GM21825 (cell line): ENCODE results near the gene TMEM119.

Experiments
- ATAC-seq: cut with Tn5 transposase; IDR thresholded peaks from one replicate; pipeline ENCODE4 v1.9.1; 2021; ENCODE audit warnings: mild to moderate bottlenecking, moderate library complexity; ENCODE audit not compliant: unreplicated experiment

Gene TMEM119, protein sequence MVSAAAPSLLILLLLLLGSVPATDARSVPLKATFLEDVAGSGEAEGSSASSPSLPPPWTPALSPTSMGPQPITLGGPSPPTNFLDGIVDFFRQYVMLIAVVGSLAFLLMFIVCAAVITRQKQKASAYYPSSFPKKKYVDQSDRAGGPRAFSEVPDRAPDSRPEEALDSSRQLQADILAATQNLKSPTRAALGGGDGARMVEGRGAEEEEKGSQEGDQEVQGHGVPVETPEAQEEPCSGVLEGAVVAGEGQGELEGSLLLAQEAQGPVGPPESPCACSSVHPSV

DNA sequence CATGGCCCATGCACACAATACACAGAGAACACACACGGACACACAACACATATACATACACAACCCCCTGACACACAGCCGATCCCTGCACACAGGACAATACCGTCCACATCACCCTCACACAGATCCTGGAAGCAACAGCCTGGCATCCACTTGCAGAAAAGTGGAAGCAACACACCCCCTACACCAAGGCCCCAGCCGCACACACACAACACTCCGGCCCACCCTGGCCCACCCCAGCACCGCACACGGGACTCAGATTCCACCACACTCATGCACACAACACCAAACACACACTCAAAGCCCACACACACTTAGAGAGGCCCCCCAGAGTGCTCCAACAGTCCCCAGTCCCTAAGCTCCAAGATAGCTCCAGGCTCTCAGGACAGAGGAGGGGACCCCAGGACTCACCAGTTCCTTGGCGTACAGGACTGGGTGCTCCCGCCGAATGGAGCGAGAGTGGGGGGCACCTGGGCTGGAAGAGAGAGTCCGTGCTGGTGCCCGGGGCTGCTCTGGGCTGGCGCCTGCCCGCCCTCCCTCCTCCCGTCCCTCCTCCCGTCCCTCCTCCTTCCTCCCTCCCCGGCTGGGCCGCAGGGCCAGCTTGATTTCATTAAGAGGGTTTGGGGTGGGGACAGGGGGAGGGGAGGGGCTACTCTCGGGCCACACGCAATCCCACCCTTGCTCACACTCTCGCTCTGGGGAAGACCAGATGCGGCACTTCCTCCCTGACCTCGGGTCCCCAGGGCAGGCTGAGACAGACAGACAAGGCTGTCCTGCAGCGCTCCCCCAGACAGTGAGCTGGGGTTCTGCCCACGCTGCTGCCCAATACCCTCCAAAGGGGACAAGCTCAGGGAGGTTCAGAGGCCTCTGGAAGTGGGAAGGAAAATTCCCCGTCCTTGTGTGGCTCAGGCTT lies at the start of gene TMEM119:
Gene TMEM119 (minus strand): TSS at position 526 of the 913 bp plus-strand sequence. CDS start 5,701 bp downstream, outside the sequence.
- no peak for ATAC-seq

DNA sequence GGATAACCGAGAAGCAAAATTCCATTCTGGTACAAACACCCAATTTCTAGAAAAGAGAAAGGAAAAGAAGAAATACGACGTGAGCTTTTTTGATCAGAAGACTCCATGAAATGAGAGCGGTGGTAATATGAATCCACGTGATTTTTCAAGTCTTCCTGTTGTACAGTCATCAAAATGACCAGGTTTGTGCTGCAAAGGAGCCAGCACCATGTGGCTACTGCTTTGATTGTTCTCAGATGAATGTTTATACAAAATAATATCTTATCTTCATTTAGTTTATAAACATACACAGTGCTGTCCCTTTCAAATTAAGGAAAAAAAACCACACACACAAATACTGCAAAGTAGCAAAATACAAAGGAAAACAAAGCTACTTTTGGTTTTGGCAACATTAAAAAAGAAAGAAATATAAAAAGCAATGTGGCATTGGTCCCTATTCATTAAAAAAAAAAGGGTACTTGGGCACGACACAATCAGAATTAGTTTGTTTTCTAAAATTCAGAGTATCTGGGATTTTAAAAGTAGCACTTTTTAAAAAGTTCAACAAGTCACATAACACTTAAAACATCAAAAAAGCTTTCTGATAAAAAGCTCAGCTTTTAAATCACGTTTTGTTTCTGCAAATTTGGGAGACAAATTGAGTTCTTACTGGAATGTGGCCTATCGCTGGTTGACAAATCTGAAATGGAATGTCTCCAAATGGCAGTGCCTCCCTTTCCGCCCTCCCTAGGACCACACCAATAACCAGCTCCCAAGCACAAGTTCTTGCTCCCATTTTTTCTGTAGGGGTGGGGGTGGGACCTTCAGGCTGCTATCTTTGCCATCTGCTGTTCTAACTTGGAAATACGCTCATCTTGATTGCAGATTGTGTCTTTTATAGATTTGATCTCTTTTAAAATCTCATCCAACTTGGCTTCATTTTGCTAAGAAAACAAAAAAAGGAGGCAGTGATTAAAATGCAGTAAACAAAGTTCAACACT lies 49.0 kb upstream of the TMEM119 start:
- ATAC-seq: no peak

DNA sequence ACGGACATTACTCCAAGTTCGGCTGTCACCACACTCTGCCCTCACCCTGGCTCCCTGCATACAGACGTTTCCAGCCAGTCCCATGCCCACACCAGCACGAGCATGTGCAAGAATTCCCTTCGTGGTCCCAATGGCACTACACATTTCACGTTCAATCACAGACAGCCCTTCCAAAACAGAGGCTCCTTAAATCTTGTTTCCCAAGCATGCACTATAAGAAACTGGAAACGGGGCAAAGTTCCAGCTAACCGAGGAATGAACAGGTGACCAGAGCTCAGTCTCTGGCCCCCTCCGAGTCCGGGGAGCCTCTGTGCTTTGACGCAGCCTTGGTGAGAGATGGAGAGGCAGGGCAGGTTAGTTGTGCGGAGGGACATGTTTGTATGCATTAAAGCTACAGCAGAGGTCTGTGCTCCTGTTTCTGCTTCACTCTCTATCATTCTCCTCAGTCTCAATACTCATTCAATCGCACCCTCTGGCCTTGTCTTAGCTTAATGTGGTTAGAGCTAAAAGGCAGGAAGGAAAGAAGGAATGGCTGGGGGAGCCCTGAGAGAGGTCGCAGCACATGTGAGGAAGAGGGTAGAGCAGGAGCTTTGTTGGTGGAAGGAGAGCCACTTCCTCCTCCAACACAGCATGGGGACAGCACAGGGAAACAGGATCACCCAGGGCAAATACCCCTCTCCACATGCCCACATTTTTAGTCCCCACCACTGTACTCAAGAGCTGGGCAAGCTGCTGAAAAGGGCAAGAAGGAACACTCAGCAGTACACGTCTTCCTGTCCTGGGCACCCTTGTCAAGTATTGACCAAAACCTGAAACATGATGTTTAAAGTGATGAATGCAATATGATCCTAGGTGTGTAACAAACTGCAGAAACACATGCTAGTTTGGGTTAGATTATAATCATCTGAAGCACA lies 48.1 kb upstream of the TMEM119 start:
- no peak for ATAC-seq

- ATAC-seq: no peak
Observed at GRCh38 chr12:108644811-108645120, 46.9 kb upstream of the TMEM119 start.

- no peak for ATAC-seq
Observed at GRCh38 chr12:108643941-108644810, 46.3 kb upstream of the TMEM119 start.

DNA sequence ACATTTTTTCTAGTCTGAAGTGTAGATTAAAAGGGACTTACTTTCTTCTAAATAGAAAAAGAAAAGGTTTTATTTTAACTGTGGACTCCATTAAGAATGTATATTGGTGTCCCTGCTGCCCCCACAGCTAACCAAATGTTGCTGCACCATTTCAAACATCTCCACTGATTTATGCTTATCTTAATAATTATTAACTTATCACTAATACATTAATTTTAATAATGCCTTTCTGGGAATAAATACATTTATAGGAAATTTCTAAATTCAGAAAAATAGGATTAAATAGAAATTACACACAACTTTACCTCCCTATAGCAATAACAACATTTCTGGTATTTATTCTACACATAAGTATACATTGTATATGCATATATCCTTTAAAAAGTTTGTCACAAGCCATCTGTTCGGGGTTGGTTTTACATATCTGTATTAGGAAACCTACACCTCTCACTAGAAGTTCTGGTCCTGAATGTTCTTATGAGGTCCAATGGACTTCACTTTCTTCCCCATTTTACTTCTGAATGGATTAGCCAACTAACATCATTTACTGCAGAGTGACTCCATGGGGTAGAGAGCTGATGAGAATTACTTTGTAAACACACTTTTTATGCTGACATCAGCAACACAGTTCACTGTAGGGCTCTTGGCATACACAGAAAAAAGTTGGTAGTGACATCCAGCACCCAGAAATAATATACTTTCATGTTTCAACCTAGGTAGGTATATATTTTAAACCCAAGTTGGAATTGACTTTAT lies 45.2 kb upstream of the TMEM119 start:
- no peak for ATAC-seq

DNA sequence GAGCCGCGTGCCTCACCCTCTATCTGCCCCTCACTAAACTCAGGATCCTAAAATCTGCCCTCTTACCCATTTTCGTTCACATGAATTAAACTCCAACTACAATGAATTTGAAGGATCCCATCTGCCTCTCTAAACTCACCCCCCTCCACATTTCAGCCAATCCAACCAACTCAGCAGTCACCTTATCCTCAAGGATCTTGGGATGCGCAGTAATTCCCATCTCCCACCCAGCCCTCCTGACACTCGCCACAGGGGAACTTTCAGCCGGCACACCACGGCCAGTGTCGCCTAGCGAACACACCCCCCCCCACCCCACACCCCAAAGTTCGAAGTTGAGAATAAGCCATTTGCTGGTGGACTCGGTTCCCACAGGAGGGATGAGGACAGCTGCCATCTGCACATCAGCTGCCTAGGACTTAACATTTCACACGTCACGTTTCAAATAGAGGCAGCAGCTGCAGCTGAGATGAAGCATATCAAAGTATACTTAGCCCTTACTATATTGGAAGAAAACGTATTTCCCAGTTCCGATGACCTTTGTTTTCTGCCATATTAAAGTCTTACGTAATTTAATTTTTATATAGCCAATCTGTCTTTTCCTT lies 44.5 kb upstream of the TMEM119 start:
- no peak for ATAC-seq

DNA sequence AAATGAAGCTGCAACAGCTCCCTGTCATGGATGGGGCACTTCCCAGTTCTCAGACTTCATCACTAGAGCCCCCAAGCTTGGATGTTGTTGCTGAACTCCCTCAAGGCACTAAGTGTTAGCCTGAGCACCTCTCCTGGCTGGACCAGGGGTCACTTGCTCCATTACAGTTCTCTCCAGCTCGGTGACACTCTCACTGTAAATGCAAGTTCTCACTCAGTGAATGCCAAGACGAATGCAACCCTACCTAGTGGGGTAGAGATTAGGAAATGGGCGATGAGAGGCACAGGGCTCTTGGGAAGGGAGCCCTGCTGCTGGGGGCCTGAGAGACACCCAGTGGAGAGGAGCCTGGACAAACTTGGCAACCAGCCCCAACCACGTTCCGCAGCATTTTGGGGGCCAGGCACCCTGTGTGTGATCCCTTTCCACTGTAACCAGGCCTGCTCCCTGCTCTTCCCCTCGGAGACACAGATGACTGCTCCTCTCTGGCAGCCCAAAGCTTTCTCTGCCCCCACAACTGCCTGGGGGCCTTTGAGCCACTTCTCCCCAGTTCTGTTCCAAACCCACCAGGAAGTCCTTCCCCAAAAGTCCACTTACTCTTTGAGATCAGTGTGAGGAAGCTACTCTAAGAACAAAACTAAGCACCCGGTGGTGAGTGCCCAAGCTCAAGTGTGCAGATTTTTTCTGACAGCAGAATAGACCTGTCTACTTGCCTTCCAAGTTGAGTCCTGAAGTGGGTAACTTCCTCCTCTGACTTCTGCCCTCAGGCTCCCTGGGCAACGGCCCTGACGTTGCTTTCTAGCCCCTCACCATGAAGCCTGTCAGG lies 43.8 kb upstream of the TMEM119 start:
- no peak for ATAC-seq

- ATAC-seq: no peak
Observed at GRCh38 chr12:108640802-108641445, 43.0 kb upstream of the TMEM119 start.

GRCh38 chr12:108638997-108639822 lies 41.3 kb upstream of the TMEM119 start:
- ATAC-seq: no peak

GRCh38 chr12:108638141-108638827 lies 40.4 kb upstream of the TMEM119 start:
- ATAC-seq: no peak

DNA sequence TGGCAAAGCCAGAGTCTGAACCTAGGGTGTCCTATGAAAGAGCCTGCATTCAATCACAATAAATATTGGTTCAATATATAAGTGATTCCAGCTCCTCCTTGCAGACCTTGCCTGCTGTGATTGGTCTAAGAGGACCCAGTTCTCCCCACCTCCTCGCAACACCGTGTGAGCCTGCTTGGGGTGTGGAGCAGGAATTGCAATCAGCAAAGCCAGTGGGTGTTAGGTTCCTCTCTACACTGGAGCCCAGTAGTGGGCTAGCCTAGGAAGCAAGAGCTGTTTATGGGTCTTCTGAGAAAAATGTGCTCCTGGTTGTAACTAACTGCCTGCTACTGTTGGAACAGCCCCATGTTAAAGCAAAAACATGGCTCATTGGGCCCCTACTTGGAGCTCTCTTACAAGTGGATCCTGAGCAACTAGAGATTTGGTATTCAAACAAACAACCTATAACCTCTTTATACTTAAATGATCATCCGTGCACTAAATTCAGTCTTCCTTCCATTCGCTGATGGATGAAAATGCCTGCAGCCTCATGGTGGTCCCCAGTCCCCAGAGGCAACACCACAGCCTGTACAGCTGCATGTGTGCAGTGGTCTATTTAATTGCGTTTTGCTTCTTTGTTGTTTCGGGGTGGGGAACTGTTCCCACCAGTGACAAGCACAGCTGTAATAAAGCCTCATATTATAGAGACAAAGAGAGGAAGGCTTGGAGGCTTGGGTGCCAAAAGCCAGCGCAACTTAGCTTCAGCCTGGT lies 39.5 kb upstream of the TMEM119 start:
- ATAC-seq: no peak

GRCh38 chr12:108635997-108636808 lies 38.3 kb upstream of the TMEM119 start:
- ATAC-seq: no peak
